ENCODE data around the gene FRAS1.
A peak's percentile ranks its signal among the peaks of the same experiment; 100 is the strongest.
"Not testable (repeated sequence)": the region's sequence is repeated elsewhere in the genome, so short reads cannot be mapped to it uniquely, and the experiment has no call there.

FRAS1 gene, protein sequence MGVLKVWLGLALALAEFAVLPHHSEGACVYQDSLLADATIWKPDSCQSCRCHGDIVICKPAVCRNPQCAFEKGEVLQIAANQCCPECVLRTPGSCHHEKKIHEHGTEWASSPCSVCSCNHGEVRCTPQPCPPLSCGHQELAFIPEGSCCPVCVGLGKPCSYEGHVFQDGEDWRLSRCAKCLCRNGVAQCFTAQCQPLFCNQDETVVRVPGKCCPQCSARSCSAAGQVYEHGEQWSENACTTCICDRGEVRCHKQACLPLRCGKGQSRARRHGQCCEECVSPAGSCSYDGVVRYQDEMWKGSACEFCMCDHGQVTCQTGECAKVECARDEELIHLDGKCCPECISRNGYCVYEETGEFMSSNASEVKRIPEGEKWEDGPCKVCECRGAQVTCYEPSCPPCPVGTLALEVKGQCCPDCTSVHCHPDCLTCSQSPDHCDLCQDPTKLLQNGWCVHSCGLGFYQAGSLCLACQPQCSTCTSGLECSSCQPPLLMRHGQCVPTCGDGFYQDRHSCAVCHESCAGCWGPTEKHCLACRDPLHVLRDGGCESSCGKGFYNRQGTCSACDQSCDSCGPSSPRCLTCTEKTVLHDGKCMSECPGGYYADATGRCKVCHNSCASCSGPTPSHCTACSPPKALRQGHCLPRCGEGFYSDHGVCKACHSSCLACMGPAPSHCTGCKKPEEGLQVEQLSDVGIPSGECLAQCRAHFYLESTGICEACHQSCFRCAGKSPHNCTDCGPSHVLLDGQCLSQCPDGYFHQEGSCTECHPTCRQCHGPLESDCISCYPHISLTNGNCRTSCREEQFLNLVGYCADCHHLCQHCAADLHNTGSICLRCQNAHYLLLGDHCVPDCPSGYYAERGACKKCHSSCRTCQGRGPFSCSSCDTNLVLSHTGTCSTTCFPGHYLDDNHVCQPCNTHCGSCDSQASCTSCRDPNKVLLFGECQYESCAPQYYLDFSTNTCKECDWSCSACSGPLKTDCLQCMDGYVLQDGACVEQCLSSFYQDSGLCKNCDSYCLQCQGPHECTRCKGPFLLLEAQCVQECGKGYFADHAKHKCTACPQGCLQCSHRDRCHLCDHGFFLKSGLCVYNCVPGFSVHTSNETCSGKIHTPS (N-terminal part only)
- total RNA-seq = 0 reads per million in 4 donors

DNA sequence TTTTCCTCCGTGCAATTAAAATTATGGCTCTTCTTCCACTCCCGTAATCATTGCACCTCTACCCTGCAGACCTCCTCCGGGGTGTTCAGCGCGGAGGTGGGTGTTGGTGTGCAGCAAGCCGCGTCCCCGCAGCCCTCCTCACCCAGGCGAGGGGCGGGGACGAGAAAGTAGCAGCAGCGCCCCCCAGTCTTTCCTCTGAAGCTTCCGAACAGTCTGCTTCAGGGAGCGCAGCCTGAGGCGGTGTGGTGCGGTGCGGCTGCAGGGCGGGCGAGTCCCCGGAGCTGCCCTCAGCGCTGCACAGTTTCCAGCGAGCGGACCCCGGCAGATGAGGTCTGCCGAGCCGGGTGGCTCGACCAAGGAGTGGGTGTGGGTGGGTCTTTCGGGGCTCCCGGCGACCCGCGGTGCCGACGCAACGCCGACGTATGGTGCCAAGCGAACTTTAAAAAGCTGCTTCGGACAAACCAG is at the start of gene FRAS1:
Gene FRAS1 (plus strand): TSS at position 189 of the 465 bp plus-strand sequence. CDS start 687 bp downstream, outside the sequence.
- no peak for DNase-seq

DNA sequence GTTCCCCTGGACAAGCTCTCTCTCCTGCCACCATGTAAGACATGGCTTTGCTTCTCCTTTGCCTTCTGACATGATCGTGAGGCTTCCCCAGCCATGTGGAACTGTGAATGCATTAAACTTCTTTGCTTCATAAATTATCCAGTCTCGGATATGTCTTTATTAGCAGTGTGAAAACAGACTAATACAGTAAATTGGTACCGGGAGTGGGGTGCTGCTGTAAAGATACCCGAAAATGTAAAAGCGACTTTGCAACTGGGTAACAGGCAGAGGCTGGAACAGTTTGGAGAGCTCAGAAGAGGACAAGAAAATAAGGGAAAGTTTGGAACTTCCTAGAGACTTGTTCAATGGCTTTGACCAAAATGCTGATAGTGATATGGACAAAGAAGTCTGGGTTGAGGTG is 46.1 kb upstream of the FRAS1 start:
- DNase-seq = not testable (repeated sequence)

DNA sequence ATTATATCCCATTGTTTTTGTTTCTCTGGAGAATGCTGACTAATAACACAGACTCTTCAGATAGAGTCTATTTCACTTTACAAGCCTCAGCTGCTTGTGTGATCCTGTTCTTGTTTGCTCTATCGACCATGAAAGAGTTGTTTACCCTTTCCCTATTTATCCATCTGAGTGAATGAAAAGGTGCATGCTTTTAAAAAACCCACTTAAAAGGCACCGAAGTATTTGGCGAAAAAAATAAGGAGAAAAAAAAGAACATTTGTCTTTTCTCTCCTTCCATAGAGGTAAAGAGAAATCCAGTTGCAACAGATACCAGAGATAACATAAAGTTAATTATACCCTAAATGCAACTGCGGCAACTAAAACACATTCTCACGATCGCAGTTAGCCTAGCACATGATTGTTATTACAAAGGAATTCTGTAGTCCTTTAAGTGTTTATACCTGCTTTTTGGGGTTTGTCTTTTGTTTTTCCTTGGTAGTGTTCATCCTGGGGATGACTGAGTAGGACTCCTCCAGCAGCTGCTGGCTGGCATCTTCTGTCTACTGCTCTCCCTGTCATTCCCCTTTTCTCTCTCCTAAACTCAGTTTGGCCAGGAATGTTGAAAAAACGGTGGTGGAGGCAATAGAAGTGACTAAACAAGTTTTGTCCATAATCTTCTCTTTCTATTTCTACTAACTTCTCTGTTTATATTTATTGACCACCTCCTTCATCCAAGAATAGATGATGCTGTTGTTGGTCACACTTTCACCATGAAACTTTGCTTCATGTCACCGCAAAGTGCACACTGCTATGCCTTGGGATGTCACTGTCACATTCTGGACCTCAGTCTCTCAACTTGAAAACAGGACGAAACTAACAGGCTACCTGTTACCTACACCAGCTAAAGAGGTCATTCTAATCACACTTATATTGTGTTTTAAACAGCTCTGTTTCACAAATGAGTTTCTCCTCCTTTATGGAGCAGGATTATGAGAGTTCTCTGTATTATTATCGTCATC is 41.9 kb upstream of the FRAS1 start:
- no peak for DNase-seq

DNA sequence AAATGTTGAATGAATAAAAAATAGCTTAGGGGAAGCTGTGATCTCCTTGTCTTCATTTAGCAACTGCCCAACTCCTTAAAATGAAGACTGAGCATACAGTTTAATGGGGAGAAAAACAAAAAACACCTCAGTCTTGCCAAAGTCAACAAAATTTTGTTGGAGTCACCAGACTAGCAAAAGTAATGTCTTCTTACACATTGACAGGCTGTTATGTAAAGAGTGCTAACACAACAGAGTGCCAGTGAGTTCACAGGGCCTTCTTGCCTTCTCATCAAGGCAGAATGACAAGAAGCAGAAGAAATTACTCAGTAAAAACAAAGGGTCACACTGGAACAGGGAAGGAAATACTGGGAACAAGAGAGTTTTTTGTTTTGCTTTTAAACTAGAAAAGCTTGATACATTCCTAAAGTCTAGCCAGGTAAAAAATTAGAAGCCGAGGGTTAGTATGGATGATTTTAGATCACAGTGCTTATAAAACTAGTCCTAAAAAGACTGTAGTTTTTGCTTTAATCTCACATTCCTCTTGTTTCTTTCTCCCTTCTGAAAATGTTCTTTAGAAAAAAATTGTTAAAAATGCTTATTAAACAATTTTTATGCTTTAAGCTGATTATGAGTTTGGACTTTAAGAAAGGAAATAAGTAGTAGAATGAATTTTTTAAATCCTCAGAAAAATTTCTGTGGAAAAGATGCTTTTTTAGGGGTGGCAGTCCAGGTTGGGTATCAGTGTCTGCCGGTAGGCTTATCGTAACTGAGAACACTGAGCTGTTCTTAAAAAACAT is 38.7 kb upstream of the FRAS1 start:
- no peak for DNase-seq

DNA sequence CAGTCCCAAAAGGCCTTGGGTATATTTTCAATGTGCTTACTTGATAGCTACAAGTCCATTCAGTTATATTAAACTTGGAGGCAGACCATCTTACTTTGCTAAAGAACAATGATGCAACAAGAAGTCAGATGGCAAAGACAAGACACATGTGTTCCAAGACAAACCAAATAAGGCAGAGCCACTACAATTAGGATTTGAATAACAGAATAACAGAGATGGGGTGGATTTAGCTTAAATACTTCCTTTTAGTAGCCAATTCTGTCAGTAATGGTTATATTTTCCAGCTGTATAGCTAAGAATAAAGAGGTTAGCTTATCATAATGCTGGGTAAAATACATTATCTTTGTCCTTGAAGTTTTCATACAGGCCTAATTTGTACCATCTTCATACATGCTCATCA is 37.7 kb upstream of the FRAS1 start:
- no peak for DNase-seq

DNA sequence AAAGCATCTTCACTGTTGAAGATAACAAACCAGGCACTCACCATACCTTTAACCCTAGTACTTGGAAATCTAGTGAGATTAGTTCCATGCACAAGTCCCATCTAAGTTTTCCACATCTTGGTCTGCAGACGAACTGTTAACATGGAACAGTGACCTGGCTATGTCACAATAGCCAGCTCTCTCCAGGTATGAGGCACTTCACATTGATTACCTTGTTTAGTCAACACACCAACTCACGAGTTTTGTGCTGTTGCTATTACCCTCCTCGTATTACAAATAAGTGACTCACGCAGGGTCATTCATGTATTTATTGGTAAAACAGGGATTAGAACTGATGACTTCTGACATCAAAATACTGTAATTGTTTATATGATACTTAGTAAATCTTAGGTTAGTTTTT is 36.4 kb upstream of the FRAS1 start:
- no peak for DNase-seq

DNA sequence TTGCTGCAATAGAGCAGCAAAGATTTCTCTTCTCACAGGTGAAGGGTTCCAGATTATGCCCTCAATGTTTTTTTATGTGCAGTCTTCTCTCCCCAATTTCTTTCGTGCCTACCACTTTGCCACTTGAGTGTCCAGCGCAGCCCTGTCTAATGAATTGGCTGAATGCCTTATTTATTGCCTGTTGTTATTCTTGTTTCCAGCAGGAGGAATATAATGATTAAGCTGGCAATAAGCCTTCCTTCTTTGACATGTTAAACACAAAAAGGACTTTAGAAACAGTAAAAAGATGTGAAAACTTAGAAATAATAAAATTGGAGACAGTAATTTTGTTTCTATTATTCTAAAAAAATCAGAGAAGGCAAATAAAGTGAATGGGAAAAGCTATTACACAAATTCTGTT is 34.6 kb upstream of the FRAS1 start:
- no peak for DNase-seq

DNA sequence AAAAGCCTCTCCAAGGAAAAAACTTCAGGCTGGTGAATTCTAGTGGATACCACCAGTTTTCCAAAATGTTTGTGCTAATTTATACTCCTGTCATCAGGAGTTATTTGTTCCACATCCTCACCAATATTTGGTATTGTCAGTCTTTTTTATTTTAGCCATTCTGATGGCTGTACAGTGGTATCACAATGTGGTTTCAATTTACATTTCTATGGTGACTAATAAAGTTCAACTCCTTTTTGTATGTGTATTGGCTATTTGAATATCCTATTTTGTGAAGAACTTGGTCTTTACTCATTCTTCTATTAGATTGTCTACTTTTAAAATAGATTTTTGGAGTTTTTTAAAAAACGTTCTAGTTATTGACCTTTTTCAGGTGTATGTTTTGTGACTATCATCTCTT is 33.0 kb upstream of the FRAS1 start:
- DNase-seq = no peak

DNA sequence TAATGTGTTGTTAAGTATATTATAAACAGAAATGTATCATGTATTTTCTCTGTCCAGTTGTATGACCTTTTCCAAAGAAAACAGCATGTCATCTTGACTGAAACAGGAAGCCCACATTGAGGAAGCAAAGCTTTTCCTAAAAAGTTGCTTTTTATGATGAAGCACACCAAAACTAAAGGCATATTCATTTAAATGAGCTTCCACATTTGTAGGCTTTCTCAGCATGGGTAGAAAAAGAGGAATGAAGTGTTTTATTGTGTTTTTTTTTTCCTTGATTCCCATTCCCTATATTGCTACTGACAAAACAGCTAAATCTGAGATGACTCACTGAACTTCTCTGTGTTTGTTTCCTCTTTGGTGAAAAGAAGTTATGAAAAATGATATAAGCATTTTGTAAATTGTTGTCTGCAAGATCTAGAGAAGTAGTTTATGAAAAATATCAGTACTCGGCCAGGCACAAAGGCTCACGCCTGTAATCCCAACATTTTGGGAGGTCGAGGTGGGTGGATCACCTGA is 32.5 kb upstream of the FRAS1 start:
- no peak for DNase-seq

DNA sequence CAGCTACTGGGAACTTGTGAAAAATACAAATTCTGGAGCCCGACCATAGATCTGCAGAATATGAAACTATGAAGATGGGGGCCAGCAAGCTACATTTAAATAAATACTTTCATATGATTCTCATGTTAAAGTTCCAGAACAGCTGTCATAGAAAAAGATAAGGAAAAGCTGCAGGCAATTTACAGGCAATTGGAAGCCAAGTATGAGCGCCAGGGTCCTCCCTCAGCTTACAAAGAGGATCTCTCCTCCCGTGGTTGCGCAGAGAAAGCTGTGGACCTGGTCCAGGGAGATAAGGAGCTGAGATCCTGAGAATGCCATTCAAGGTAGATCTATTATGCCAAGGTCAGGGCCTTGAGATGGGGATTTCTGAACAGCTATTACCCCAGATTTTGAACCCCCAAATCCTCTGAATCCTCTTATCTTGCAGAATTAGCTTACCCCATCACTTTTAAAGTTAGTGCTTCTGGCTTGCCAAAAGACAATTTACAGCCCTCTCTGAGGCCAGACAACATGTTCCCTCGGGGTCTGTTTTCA is 25.6 kb upstream of the FRAS1 start:
- no peak for DNase-seq

DNA sequence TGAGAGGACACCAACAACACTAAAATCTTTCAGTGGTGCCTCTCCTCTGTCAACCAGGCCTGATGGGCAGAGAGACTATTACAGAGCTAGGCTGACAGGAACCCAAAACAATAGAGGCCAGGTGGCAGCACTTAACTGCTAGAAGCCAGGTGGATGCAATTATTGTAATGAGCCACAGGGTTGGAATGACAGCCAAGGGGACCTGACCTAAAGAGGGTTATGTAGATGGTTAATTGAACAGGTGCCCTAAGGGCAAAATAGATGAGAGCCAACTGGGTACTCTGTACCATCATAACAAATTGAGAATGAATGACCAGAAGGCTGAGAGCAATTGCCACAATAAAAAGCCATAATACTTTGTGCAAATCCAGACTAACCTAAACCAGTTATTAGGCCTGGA is 24.7 kb upstream of the FRAS1 start:
- no peak for DNase-seq

DNA sequence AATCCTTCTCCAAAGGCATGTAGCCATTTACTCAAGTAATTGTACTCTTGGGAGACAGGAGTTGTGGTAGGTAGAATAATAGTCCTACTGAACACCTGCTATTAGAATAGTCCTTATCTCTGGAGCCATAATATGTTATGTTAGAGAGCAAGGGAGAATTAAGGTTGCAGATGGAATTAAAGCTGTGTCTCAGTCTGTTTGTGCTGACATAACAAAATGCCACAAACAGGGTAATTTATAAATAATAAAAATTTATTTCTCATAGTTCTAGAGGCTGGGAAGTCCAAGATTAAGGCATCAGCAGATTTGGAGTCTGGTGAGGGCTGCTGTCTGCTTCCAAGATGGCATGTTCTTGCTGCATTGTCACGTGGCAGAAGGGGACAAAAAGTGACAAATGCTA is 24.2 kb upstream of the FRAS1 start:
- DNase-seq = no peak

DNA sequence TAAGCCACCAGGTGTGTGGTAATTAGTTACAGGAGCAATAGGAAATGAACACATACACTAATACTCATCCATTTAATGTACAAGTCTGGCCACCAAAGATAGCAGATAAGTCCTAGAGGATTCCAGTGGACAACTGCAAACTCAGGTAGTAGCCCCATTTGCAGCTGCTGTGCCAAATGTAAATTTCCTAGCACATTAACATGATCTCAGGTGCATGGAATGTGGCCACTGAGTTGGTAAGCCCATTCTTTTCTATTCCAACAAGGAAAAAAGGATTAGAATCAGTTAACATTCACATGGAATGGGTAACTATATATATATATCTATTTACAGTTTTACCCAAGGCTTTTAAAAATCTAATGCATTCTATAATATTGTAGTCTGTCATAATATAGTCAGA is 23.3 kb upstream of the FRAS1 start:
- DNase-seq = no peak

DNA sequence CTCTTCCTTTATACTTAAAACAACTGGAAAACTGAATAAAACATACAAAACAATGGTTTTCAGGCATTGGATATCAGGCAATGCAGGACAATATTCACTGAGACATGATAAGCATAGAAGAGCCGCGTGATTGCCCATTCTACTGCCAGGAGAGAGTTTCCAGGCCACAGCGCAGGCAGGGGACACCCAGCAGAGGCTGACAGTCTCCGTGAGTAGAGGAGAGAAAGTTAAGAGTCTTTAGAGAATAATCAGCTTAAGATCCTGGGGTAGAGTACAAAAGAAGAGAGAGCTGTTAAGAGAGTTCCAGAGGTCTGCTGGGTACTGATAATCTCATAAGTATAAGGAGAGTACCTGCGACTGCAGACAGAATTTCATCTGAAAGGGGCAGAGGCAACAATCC is 18.4 kb upstream of the FRAS1 start:
- DNase-seq = no peak

DNA sequence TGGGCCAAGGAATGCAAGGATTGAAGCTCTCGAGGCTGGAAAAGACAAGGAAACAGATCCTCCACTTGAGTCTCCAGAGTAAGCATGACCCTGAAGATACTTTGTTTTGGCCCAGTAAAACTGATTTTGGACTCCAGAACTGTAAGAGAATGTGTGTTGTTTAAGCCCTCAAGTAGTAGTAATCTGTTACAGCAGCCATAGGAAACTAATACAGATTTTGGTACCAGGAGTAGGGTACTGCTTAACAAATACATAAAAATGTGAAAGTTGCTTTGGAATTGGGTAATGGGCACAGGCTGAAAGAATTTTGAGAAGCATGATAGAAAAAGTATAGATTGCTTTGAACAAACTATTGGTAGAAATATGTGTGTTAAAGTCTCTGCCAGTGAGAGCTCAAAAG is 17.4 kb upstream of the FRAS1 start:
- DNase-seq = no peak

DNA sequence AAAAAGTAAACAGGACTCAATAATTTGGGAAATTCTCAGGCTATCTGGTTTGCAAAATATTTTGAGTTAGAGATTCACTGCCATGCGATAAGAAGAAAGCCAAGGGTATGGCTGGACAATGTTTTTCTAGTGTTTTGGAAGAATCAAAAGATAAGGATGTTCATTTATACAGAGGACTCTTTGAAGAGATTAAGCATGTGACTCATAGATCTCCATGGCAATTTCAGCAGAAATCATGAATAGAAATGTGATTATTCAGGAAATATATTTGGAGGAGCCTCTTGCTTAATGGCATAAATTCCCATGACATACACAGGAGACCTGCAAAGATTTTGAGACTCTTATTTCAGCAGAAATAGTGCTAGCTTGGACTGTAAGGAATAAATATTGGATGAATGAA is 16.7 kb upstream of the FRAS1 start:
- no peak for DNase-seq

DNA sequence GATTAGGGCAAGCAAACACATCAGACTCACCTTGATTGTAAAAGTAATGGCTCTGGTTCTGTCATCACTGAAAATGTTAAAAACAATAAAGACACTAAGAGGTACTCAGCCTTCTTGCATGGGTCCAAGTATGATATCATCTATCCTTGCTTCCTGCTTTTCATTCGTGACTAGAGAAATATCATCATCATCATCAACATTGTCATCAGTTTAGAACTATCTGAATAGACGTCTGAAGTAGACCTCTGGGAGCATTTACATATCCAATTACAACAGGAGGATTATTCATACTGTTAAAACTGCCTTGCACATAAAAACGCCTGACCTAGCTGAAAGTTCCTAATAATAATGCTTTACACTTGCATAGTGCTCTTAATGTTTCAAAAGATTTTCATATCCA is 9.8 kb upstream of the FRAS1 start:
- DNase-seq = no peak

DNA sequence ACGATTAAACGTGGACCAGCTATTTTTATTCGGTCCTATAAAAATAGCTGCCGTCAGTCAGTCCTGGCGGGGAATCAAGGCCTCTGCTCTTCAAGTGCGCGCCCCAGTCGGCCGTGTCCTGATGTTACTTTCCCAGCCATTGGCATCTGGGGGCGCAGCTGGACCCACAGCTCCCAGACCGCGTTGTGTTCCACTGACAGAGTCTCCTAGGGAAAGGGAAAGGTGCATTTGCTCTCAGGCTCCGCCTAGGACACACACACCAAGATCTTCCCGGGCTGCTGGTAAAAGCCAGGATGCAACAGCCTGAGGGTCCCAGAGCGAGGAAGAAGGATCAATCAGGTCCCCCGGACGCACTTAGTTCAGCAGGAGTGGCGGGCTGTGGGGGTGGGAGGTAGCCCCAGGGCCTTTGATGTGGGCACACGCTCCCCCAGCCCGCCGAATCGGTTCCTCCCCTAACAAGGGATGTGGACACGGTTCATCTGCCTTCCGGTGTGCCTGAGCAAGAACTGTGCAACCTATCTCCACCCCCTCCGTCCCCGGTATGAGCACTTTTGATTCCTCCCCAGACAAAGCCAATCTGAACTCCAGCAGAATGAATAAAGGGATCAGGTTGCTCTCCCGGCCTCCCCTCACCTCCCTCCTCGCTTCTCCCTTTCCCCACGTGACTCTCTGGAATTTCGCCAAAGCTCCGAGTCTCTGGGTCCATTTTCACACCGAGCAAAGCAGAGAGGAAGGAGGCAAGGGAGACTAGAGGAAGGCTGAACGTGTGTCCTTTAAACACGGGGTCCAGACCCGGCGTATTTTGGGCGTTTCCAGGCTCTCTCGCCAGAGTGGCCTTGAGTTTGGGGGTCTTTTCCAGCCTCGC is 626 bp upstream of the FRAS1 start:
- peak in 1 of 5 donors; percentile 27 for DNase-seq
